ENCODE data around the gene MPPE1. TPM values are rescaled to one million over a fixed set of nuclear protein-coding genes. Genes with fewer than 3 reads are reported as not detected.
"Not testable (repeated sequence)": the region's sequence is repeated elsewhere in the genome, so short reads cannot be mapped to it uniquely, and the experiment has no call there.

Gene MPPE1
- total and polyA plus RNA-seq, 2 donors from 2014 or later = 48.1 to 71.8 TPM

DNA sequence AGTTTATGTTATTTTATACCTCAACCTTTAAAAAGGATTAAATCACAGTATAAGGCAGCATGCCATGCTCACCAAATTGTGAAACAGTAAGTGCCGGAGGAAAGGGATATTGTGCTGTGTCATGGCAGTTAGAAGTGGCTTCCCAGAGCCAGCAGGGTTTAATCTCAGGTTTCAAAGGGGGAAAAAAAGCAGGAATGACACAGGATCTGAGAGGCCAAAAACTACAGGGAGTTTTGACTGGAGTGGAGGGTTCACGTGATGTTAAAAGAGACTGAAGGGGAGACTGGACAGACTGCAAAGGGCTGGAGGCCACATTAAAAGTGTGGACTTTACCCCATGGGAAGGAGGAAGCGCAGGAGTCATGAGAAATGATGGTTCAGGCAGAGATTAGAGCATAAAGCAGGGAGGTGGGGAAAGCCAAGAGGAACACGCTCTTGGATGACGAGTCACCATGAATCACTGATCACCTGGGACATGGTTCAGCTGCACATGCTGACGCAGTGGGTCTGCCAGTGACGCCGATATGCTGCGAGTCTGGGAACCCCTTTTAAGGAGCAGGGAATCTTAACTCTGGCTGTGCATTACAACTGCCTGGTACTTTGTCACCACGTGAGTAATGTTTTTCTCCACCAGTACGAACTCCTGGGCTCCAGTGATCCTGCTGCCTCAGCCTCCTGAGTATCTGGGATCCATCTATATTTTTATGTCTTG is 50.8 kb downstream of the MPPE1 start:
- no peaks in the 10 kb centered on the region for H3K27me3 ChIP-seq (ENCODE audit: control insufficient read depth, insufficient read depth, low read length)
- peaks cover 0 to 10% (median 7%) of the 10 kb centered on the region in 3 donors for H3K4me1 ChIP-seq (ENCODE audit: control insufficient read depth in 2 of 3, insufficient read depth in 2 of 3, low read depth in 1 of 3, low read length in 3 of 3)
- H3K36me3 ChIP-seq (ENCODE audit: control insufficient read depth in 2 of 3, insufficient read depth in 3 of 3, low read length in 3 of 3) = no peaks in the 10 kb centered on the region
- H3K27ac ChIP-seq (ENCODE audit: low read depth in 2 of 2, low read length in 2 of 2) = peak overlapping the region; percentile 29 to 47
- peak overlapping the region in 2 of 3 donors; percentile 42 to 44 for H3K4me3 ChIP-seq (ENCODE audit: low read length in 3 of 3)
- no peaks in the 10 kb centered on the region for H3K9me3 ChIP-seq (ENCODE audit: control insufficient read depth in 2 of 3, insufficient read depth in 1 of 3, low read length in 3 of 3)
- FAIRE-seq (no peak), DNase-seq (peak in 4 of 5 donors; percentile 63 to 88 (median 74))
- TF ChIP-seq, protein P1, sequence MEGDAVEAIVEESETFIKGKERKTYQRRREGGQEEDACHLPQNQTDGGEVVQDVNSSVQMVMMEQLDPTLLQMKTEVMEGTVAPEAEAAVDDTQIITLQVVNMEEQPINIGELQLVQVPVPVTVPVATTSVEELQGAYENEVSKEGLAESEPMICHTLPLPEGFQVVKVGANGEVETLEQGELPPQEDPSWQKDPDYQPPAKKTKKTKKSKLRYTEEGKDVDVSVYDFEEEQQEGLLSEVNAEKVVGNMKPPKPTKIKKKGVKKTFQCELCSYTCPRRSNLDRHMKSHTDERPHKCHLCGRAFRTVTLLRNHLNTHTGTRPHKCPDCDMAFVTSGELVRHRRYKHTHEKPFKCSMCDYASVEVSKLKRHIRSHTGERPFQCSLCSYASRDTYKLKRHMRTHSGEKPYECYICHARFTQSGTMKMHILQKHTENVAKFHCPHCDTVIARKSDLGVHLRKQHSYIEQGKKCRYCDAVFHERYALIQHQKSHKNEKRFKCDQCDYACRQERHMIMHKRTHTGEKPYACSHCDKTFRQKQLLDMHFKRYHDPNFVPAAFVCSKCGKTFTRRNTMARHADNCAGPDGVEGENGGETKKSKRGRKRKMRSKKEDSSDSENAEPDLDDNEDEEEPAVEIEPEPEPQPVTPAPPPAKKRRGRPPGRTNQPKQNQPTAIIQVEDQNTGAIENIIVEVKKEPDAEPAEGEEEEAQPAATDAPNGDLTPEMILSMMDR (IDR thresholded peaks at IDR 0.05; ENCODE audit: borderline replicate concordance, extremely low read depth, insufficient read depth) = no peak
- intact Hi-C loops (cut with DNase I) = no loop called here
- peak overlapping the region in 1 of 3 donors; percentile 33 for H3K9ac ChIP-seq (ENCODE audit: low read length in 3 of 3)

DNA sequence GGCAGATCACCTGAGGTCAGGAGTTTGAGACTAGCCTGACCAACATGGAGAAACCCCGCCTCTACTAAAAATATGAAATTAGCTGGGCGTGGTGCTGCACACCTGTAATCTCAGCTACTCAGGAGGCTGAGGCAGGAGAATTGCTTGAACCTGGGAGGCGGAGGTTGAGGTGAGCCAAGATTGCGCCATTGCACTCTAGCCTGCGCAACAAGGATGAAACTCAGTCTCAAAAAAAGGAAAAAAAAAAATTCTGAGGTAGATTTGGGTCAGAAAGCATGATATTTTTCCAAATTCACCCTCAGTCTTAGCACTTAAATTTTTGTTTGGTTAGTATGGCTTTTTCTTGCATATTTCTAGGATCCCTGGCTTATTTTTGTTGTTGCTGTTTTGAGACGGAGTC is 53.6 kb downstream of the MPPE1 start:
- H3K27ac ChIP-seq (ENCODE audit: low read depth in 2 of 2, low read length in 2 of 2); H3K9me3 ChIP-seq (ENCODE audit: control insufficient read depth in 2 of 3, insufficient read depth in 1 of 3, low read length in 3 of 3); H3K36me3 ChIP-seq (ENCODE audit: control insufficient read depth in 2 of 3, insufficient read depth in 3 of 3, low read length in 3 of 3); DNase-seq; H3K27me3 ChIP-seq (ENCODE audit: control insufficient read depth, insufficient read depth, low read length); FAIRE-seq; H3K9ac ChIP-seq (ENCODE audit: low read length in 3 of 3); H3K4me3 ChIP-seq (ENCODE audit: low read length in 3 of 3); intact Hi-C loops (cut with DNase I): not testable (repeated sequence)
- H3K4me1 ChIP-seq (ENCODE audit: control insufficient read depth in 2 of 3, insufficient read depth in 2 of 3, low read depth in 1 of 3, low read length in 3 of 3) = peaks cover 5 to 11% (median 10%) of the 10 kb centered on the region in 3 donors

DNA sequence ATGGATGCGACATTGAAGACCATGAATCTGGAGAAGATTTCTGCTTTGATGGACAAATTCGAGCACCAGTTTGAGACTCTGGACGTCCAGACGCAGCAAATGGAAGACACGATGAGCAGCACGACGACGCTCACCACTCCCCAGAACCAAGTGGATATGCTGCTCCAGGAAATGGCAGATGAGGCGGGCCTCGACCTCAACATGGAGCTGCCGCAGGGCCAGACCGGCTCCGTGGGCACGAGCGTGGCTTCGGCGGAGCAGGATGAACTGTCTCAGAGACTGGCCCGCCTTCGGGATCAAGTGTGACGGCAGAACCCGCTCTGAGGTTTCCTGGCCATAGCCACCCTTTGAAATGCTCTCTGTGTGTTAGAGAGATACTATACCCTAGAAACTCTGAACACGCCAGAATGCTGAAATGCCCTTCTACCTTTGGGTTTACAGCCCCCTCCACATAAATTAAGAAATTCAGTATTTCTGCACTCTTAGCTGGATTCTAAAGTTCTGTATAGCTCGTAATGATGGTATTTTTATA is 56.2 kb downstream of the MPPE1 start:
- H3K4me3 ChIP-seq (ENCODE audit: low read length in 3 of 3) = peak overlapping the region; percentile 90 to 100 (median 100)
- no peaks in the 10 kb centered on the region for H3K9me3 ChIP-seq (ENCODE audit: control insufficient read depth in 2 of 3, insufficient read depth in 1 of 3, low read length in 3 of 3)
- H3K4me1 ChIP-seq (ENCODE audit: control insufficient read depth in 2 of 3, insufficient read depth in 2 of 3, low read depth in 1 of 3, low read length in 3 of 3) = peaks cover 5 to 10% (median 8%) of the 10 kb centered on the region in 3 donors
- H3K9ac ChIP-seq (ENCODE audit: low read length in 3 of 3) = peak overlapping the region; percentile 97 to 99 (median 98)
- FAIRE-seq (no peak), DNase-seq (peak; percentile 28 to 83 (median 61))
- H3K36me3 ChIP-seq (ENCODE audit: control insufficient read depth in 2 of 3, insufficient read depth in 3 of 3, low read length in 3 of 3) = no peaks in the 10 kb centered on the region
- TF ChIP-seq, protein P1 (IDR thresholded peaks at IDR 0.05; ENCODE audit: borderline replicate concordance, extremely low read depth, insufficient read depth) = no peak
- no peaks in the 10 kb centered on the region for H3K27me3 ChIP-seq (ENCODE audit: control insufficient read depth, insufficient read depth, low read length)
- H3K27ac ChIP-seq (ENCODE audit: low read depth in 2 of 2, low read length in 2 of 2) = peak overlapping the region; percentile 90
- intact Hi-C loops (cut with DNase I) = no loop called here

DNA sequence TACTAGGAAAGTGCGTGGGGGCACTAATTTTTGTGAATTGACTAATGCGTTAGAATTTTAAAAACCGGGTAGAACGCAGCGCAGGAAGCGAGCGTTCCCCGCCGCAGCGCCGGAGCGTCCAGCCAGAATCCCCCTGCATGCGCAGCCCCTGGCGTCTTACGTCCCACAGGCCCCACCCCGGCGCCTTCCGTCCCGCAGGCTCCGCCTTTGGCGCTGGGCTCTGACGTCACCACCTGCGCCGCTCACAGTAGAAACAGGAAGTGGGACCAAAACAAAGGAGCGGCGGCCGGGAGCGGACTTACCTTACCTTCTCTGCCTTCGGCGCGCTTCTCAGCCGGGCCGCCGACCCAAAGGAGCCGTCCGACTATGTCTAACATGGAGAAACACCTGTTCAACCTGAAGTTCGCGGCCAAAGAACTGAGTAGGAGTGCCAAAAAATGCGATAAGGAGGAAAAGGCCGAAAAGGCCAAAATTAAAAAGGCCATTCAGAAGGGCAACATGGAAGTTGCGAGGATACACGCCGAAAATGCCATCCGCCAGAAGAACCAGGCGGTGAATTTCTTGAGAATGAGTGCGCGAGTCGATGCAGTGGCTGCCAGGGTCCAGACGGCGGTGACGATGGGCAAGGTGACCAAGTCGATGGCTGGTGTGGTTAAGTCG is 56.8 kb downstream of the MPPE1 start, which contains the start of gene CHMP1B:
CHMP1B (plus strand) TSS at position 268 of the 660 bp plus-strand sequence; CDS start at position 367, 99 bp downstream.
- intact Hi-C loops (cut with DNase I) = no loop called here
- Histone ChIP-seq H3K9me3 (ENCODE audit: control insufficient read depth in 2 of 3, insufficient read depth in 1 of 3, low read length in 3 of 3) (no peaks in the 10 kb centered on the region), H3K9ac (ENCODE audit: low read length in 3 of 3) (peak within 1 kb of the TSS; percentile 97 to 99 (median 98)), H3K27ac (ENCODE audit: low read depth in 2 of 2, low read length in 2 of 2) (peak within 1 kb of the TSS; percentile 90), H3K27me3 (ENCODE audit: control insufficient read depth, insufficient read depth, low read length) (no peaks in the 10 kb centered on the region), H3K4me1 (ENCODE audit: control insufficient read depth in 2 of 3, insufficient read depth in 2 of 3, low read depth in 1 of 3, low read length in 3 of 3) (peaks cover 5 to 9% (median 8%) of the 10 kb centered on the region in 3 donors), H3K36me3 (ENCODE audit: control insufficient read depth in 2 of 3, insufficient read depth in 3 of 3, low read length in 3 of 3) (no peaks in the 10 kb centered on the region), H3K4me3 (ENCODE audit: low read length in 3 of 3) (peak within 1 kb of the TSS; percentile 90 to 100 (median 100))
- TF ChIP-seq, protein P1 (IDR thresholded peaks at IDR 0.05; ENCODE audit: borderline replicate concordance, extremely low read depth, insufficient read depth) = no peak
- FAIRE-seq = no peak
- peak; percentile 98 to 99 (median 99) for DNase-seq
